H9 (cell line): Measurements from ENCODE around the gene TAGLN3. TPM values are rescaled to one million over a fixed set of nuclear protein-coding genes. Genes with fewer than 3 reads are reported as not detected.

Experiments used
- DNase-seq: peaks from one replicate; pipeline ENCODE4 v3.0.0-alpha.2; 2017
- H2AFZ ChIP-seq: one replicate; pipeline ENCODE4 v1.6.1; 2013; ENCODE audit warnings: mild to moderate bottlenecking, low read length, control low read depth, moderate library complexity
- H2AK5ac ChIP-seq: 2 replicates; pipeline ENCODE4 v1.6.1; 2013; ENCODE audit warnings: low read length, control low read depth, mixed read lengths; ENCODE audit not compliant: insufficient read length
- H2BK120ac ChIP-seq: one replicate; pipeline ENCODE4 v1.6.1; 2013; ENCODE audit warnings: low read depth, mild to moderate bottlenecking, low read length, control low read depth, inconsistent platforms; ENCODE audit not compliant: poor library complexity, severe bottlenecking
- H2BK12ac ChIP-seq: 2 replicates; pipeline ENCODE4 v1.6.1; 2013; ENCODE audit warnings: low read length, control low read depth, mixed read lengths, low read depth; ENCODE audit not compliant: insufficient read length
- H2BK15ac ChIP-seq: 2 replicates; pipeline ENCODE4 v1.6.1; 2013; ENCODE audit warnings: low read depth, low read length, control low read depth
- H2BK20ac ChIP-seq: one replicate; pipeline ENCODE4 v1.6.1; 2013; ENCODE audit warnings: low read depth, mild to moderate bottlenecking, low read length, control low read depth, inconsistent platforms; ENCODE audit not compliant: poor library complexity, severe bottlenecking
- H2BK5ac ChIP-seq: 2 replicates; pipeline ENCODE4 v1.6.1; 2013; ENCODE audit warnings: low read length, control low read depth, mixed read lengths; ENCODE audit not compliant: insufficient read length
- H3K14ac ChIP-seq: 2 replicates; pipeline ENCODE4 v1.6.1; 2013; ENCODE audit warnings: low read length, control low read depth; ENCODE audit not compliant: insufficient read depth
- H3K18ac ChIP-seq: 2 replicates; pipeline ENCODE4 v1.6.1; 2013; ENCODE audit warnings: low read depth, mild to moderate bottlenecking, mixed read lengths, low read length, control low read depth; ENCODE audit not compliant: insufficient read length
- H3K23ac ChIP-seq: 2 replicates; pipeline ENCODE4 v1.6.1; 2013; ENCODE audit warnings: low read length, control low read depth, mixed read lengths, low read depth; ENCODE audit not compliant: insufficient read length
- H3K23me2 ChIP-seq: 2 replicates; pipeline ENCODE4 v1.6.1; 2013; ENCODE audit warnings: low read depth, mild to moderate bottlenecking, mixed read lengths, low read length, control low read depth; ENCODE audit not compliant: insufficient read length, poor library complexity, severe bottlenecking
- H3K27ac ChIP-seq: 2 replicates; pipeline ENCODE4 v1.5.1; 2013; ENCODE audit warnings: low read length, control low read depth, mixed read lengths, low read depth; ENCODE audit not compliant: insufficient read length
- H3K27me3 ChIP-seq: 2 replicates; pipeline ENCODE4 v1.6.1; 2013; ENCODE audit warnings: low read length, control low read depth, inconsistent platforms; ENCODE audit not compliant: insufficient read depth
- H3K4ac ChIP-seq: 2 replicates; pipeline ENCODE4 v1.6.1; 2013; ENCODE audit warnings: low read depth, mild to moderate bottlenecking, control low read depth, inconsistent platforms, low read length, moderate library complexity
- H3K4me1 ChIP-seq: 2 replicates; pipeline ENCODE4 v1.6.1; 2013; ENCODE audit warnings: low read length, control low read depth, inconsistent platforms; ENCODE audit not compliant: insufficient read depth
- H3K4me2 ChIP-seq: 2 replicates; pipeline ENCODE4 v1.6.1; 2013; ENCODE audit warnings: low read length, control low read depth, mixed read lengths; ENCODE audit not compliant: insufficient read length, insufficient read depth
- H3K56ac ChIP-seq: 2 replicates; pipeline ENCODE4 v1.6.1; 2013; ENCODE audit warnings: low read depth, mild to moderate bottlenecking, mixed read lengths, low read length, control low read depth; ENCODE audit not compliant: insufficient read length
- H3K79me1 ChIP-seq: 2 replicates; pipeline ENCODE4 v1.6.1; 2013; ENCODE audit warnings: low read depth, mild to moderate bottlenecking, moderate library complexity, low read length, control low read depth, inconsistent platforms; ENCODE audit not compliant: insufficient read depth, poor library complexity, severe bottlenecking
- H3K79me2 ChIP-seq: 2 replicates; pipeline ENCODE4 v1.6.1; 2013; ENCODE audit warnings: low read length, control low read depth, inconsistent platforms; ENCODE audit not compliant: insufficient read depth
- H3K9ac ChIP-seq: 2 replicates; pipeline ENCODE4 v1.6.1; 2013; ENCODE audit warnings: low read length, control low read depth, mixed read lengths; ENCODE audit not compliant: insufficient read length; ENCODE audit errors: extremely low read depth
- H3K9me3 ChIP-seq: one replicate; pipeline ENCODE4 v1.6.1; 2013; ENCODE audit warnings: low read depth, low read length, inconsistent platforms; ENCODE audit not compliant: control insufficient read depth
- H3T11ph ChIP-seq: one replicate; pipeline ENCODE4 v1.6.1; 2013; ENCODE audit warnings: mild to moderate bottlenecking, low read length, control low read depth, inconsistent platforms
- H4K20me1 ChIP-seq: one replicate; pipeline ENCODE4 v1.6.1; 2013; ENCODE audit not compliant: control insufficient read depth, insufficient read length, insufficient read depth
- H4K5ac ChIP-seq: 2 replicates; pipeline ENCODE4 v1.6.1; 2013; ENCODE audit warnings: low read depth, mild to moderate bottlenecking, mixed read lengths, low read length, control low read depth; ENCODE audit not compliant: insufficient read length
- H4K8ac ChIP-seq: replicated peaks from 2 replicates; pipeline ENCODE4 v1.6.1; 2013; ENCODE audit warnings: low read length, control low read depth, mixed read lengths, low read depth; ENCODE audit not compliant: insufficient read length
- H4K91ac ChIP-seq: 2 replicates; pipeline ENCODE4 v1.6.1; 2013; ENCODE audit warnings: low read depth, mild to moderate bottlenecking, moderate library complexity, mixed read lengths, low read length, control low read depth; ENCODE audit not compliant: insufficient read length
- H3K27ac Mint-ChIP-seq, 3 experiments: 2 replicates in 2 of 3; 3 replicates in 1 of 3; pipeline ENCODE4 v1.8.0; 2020 to 2021; ENCODE audit warnings: mixed read lengths in 3 of 3, mild to moderate bottlenecking in 1 of 3, moderate library complexity in 1 of 3
- H3K27me3 Mint-ChIP-seq: 2 replicates; pipeline ENCODE4 v1.8.0; 2021; ENCODE audit warnings: low read depth, mild to moderate bottlenecking, moderate library complexity, mixed read lengths
- H3K36me3 Mint-ChIP-seq, 3 experiments: 2 replicates in 2 of 3; 3 replicates in 1 of 3; pipeline ENCODE4 v1.8.0; 2020 to 2021; ENCODE audit warnings: low read depth in 3 of 3, mixed read lengths in 3 of 3; ENCODE audit not compliant: insufficient read depth in 1 of 3
- H3K4me1 Mint-ChIP-seq, 2 experiments: 2 replicates each; pipeline ENCODE4 v1.8.0; 2020; ENCODE audit warnings: mixed read lengths in 2 of 2
- H3K4me3 Mint-ChIP-seq, 2 experiments: 2 replicates in 1 of 2; 3 replicates in 1 of 2; pipeline ENCODE4 v1.8.0; 2020 to 2021; ENCODE audit warnings: mild to moderate bottlenecking in 2 of 2, mixed read lengths in 2 of 2, moderate library complexity in 1 of 2
- H3K9me3 Mint-ChIP-seq, 2 experiments: 2 replicates in 1 of 2; 3 replicates in 1 of 2; pipeline ENCODE4 v1.8.0; 2020; ENCODE audit warnings: mild to moderate bottlenecking in 2 of 2, mixed read lengths in 2 of 2, moderate library complexity in 1 of 2
- CTCF ChIP-seq: fragments of 200-600 bp; sonication (generic); conservative IDR thresholded peaks from 3 replicates; pipeline ENCODE4 v1.8.0; 2021; ENCODE audit warnings: antibody characterized with exemption, mild to moderate bottlenecking
- WGBS: extraction: QIAGEN DNeasy Blood & Tissue Kit; methylation state at CpG from one replicate; pipeline ENCODE4 v1.1.7; 2013; ENCODE audit warnings: missing lambda C conversion rate, low lambda C conversion rate, mixed read lengths; ENCODE audit not compliant: insufficient read length; ENCODE audit errors: extremely low coverage; 5-methylcytosine and 5-hydroxymethylcytosine counted together
- total RNA-seq: library from RNA; stranded (reverse); gene quantifications from 2 replicates; pipeline ENCODE4 v1.2.1, GENCODE V29; 2021

The TAGLN3 gene
- total RNA-seq, 1 experiment from 2014 or later = 6.4 TPM

GRCh38 chr3:111968319-111969054, 30.2 kb upstream of the TAGLN3 start:
- H3K36me3 Mint-ChIP-seq = no peaks in the 10 kb centered on the region; a peak in 1 of 7 replicates
- Histone ChIP-seq H2BK15ac (no peak overlapping the region), H4K91ac (no peak overlapping the region), H4K20me1 (no peaks in the 10 kb centered on the region), H4K8ac (no peak overlapping the region), H2BK12ac (no peak overlapping the region), H2BK20ac (no peak overlapping the region), H3K9me3 (no peaks in the 10 kb centered on the region), H3K4ac (no peak overlapping the region), H3T11ph (no peak overlapping the region), H4K5ac (no peak overlapping the region), H3K18ac (no peak overlapping the region), H3K27ac (no peak overlapping the region), H3K4me2 (no peak overlapping the region), H3K14ac (no peak overlapping the region), H3K23me2 (no peaks in the 10 kb centered on the region), H3K27me3 (no peaks in the 10 kb centered on the region), H2AFZ (no peak overlapping the region), H3K9ac (no peak overlapping the region), H3K4me1 (no peaks in the 10 kb centered on the region), H2AK5ac (no peak overlapping the region), H3K79me1 (no peaks in the 10 kb centered on the region), H3K56ac (no peak overlapping the region), H3K23ac (no peak overlapping the region), H3K79me2 (no peaks in the 10 kb centered on the region), H2BK5ac (no peak overlapping the region), H2BK120ac (no peak overlapping the region)
- TF ChIP-seq CTCF = no peak
- DNase-seq = no peak
- H3K4me3 Mint-ChIP-seq = no peak overlapping the region
- peaks cover 6 to 9% of the 10 kb centered on the region in 2 experiments for H3K4me1 Mint-ChIP-seq
- no CpG with 5 or more reads among the region's 5 CpGs for WGBS
- no peaks in the 10 kb centered on the region for H3K9me3 Mint-ChIP-seq
- no peaks in the 10 kb centered on the region for H3K27me3 Mint-ChIP-seq
- no peak overlapping the region for H3K27ac Mint-ChIP-seq
